Small intestine (tissue), 7 donors: ENCODE measurements around the gene CCDC57. TPM values are rescaled to one million over a fixed set of nuclear protein-coding genes. Genes with fewer than 3 reads are reported as not detected.

Experiments
- DNase-seq, 2 donors: peaks; one replicate each; pipeline versions ENCODE4 v3.0.0 to v3.0.0-alpha.2; 2013
- FAIRE-seq: peaks from 2 replicates; lab custom pipeline; 2012; peaks lifted over from hg19 to GRCh38; lab: Jason Lieb, UNC
- H3K27ac ChIP-seq, 3 donors: one replicate each; pipeline ENCODE4 v1.5.1; 2013; ENCODE audit warnings: low read length in 2 of 3, mild to moderate bottlenecking in 2 of 3, control low read depth in 1 of 3, inconsistent platforms in 1 of 3, low read depth in 1 of 3, moderate library complexity in 1 of 3
- H3K27me3 ChIP-seq, 3 donors: one replicate each; pipeline ENCODE4 v1.6.1; 2013; ENCODE audit warnings: low read length in 3 of 3, inconsistent platforms in 1 of 3; ENCODE audit not compliant: control insufficient read depth in 3 of 3, insufficient read depth in 3 of 3
- H3K36me3 ChIP-seq, 3 donors: one replicate each; pipeline ENCODE4 v1.6.1; 2013; ENCODE audit warnings: low read length in 3 of 3, inconsistent platforms in 1 of 3, low read depth in 1 of 3, mild to moderate bottlenecking in 1 of 3, moderate library complexity in 1 of 3; ENCODE audit not compliant: control insufficient read depth in 3 of 3, insufficient read depth in 2 of 3
- H3K4me1 ChIP-seq, 3 donors: one replicate each; pipeline ENCODE4 v1.6.1; 2013; ENCODE audit warnings: low read length in 2 of 3, inconsistent platforms in 1 of 3, low read depth in 1 of 3, mild to moderate bottlenecking in 1 of 3, moderate library complexity in 1 of 3; ENCODE audit not compliant: control insufficient read depth in 3 of 3, insufficient read depth in 2 of 3
- H3K4me3 ChIP-seq, 3 donors: one replicate each; pipeline ENCODE4 v1.5.1; 2013; ENCODE audit warnings: low read length in 3 of 3, control low read depth in 1 of 3, inconsistent platforms in 1 of 3, low read depth in 1 of 3, mild to moderate bottlenecking in 1 of 3, moderate library complexity in 1 of 3
- H3K9me3 ChIP-seq, 2 donors: one replicate each; pipeline ENCODE4 v1.6.1; 2013; ENCODE audit warnings: low read depth in 1 of 2, low read length in 1 of 2; ENCODE audit not compliant: control insufficient read depth in 2 of 2, insufficient read depth in 1 of 2
- WGBS, 3 donors: extraction: QIAGEN DNeasy Blood & Tissue Kit; methylation state at CpG; one replicate each; pipeline ENCODE4 v1.1.7; 2013; 5-methylcytosine and 5-hydroxymethylcytosine counted together
- polyA plus RNA-seq, 4 donors: library from polyadenylated mRNA; stranded (reverse) in 3 of 4; unstranded in 1 of 4; fragments of 200-250 nt in 3 of 4; fragments of 120-200 nt in 1 of 4; gene quantifications; one replicate each; pipeline versions ENCODE4 v1.2.1 to v1.2.3, GENCODE V29; 2013
- donor health status: healthy with polysubstance abuse.
- donor health status: control.
- donor health status: control.
- donor health status: Bipolar disorder and iron deficiency.
- donor health status: healthy.

Gene CCDC57
- polyA plus RNA-seq, 4 donors: 36.7 to 97.3 (median 44.6) TPM

GRCh38 chr17:82083533-82084359, 128.9 kb downstream of the CCDC57 start:
- FAIRE-seq (no peak), DNase-seq (no peak)
- Histone ChIP-seq H3K27ac (no peak overlapping the region), H3K4me1 (no peaks in the 10 kb centered on the region), H3K36me3 (peaks cover 40 to 97% (median 50%) of the 10 kb centered on the region in 3 donors), H3K4me3 (no peak overlapping the region), H3K9me3 (no peaks in the 10 kb centered on the region), H3K27me3 (no peaks in the 10 kb centered on the region)
- WGBS, 3 donors: 94 to 96% (median 94%) methylated on average over 46 to 55 of the region's 55 CpGs

- no peak overlapping the region for H3K27ac ChIP-seq
- no peaks in the 10 kb centered on the region for H3K9me3 ChIP-seq
- H3K4me1 ChIP-seq: no peaks in the 10 kb centered on the region
- peaks cover 43 to 97% (median 50%) of the 10 kb centered on the region in 3 donors for H3K36me3 ChIP-seq
- no peak for FAIRE-seq
- no peak overlapping the region for H3K4me3 ChIP-seq
- no peaks in the 10 kb centered on the region for H3K27me3 ChIP-seq
- DNase-seq: no peak
- WGBS, 3 donors: 93 to 95% (median 95%) methylated on average over 24 of the region's 24 CpGs
Measured at GRCh38 chr17:82083009-82083408, 129.6 kb downstream of the CCDC57 start.

- FAIRE-seq (no peak), DNase-seq (no peak)
- no peaks in the 10 kb centered on the region for H3K9me3 ChIP-seq
- H3K4me1 ChIP-seq: no peaks in the 10 kb centered on the region
- H3K4me3 ChIP-seq: no peak overlapping the region
- 91 to 93% (median 92%) methylated on average over 18 to 19 of the region's 19 CpGs for WGBS, 3 donors
- H3K27me3 ChIP-seq: no peaks in the 10 kb centered on the region
- H3K27ac ChIP-seq: no peak overlapping the region
- H3K36me3 ChIP-seq: peaks cover 44 to 97% (median 48%) of the 10 kb centered on the region in 3 donors
Measured at GRCh38 chr17:82082456-82082855, 130.2 kb downstream of the CCDC57 start.

GRCh38 chr17:82081966-82082365, 130.7 kb downstream of the CCDC57 start:
- DNase-seq (no peak), FAIRE-seq (no peak)
- H3K27me3 ChIP-seq: no peaks in the 10 kb centered on the region
- no peaks in the 10 kb centered on the region for H3K4me1 ChIP-seq
- WGBS, 3 donors: 91 to 93% (median 93%) methylated on average over 18 to 22 of the region's 22 CpGs
- H3K36me3 ChIP-seq: peaks cover 44 to 94% (median 44%) of the 10 kb centered on the region in 3 donors
- no peak overlapping the region for H3K27ac ChIP-seq
- no peak overlapping the region for H3K4me3 ChIP-seq
- H3K9me3 ChIP-seq: no peaks in the 10 kb centered on the region

GRCh38 chr17:82081546-82081945, 131.1 kb downstream of the CCDC57 start:
- FAIRE-seq: no peak
- DNase-seq: no peak
- Histone ChIP-seq H3K9me3 (no peaks in the 10 kb centered on the region), H3K4me3 (no peak overlapping the region), H3K36me3 (peaks cover 43 to 91% (median 44%) of the 10 kb centered on the region in 3 donors), H3K27me3 (no peaks in the 10 kb centered on the region), H3K4me1 (no peaks in the 10 kb centered on the region), H3K27ac (no peak overlapping the region)
- WGBS, 3 donors: 93 to 99% (median 96%) methylated on average over 17 to 20 of the region's 20 CpGs

- no peak for DNase-seq
- no peaks in the 10 kb centered on the region for H3K9me3 ChIP-seq
- H3K4me1 ChIP-seq: no peaks in the 10 kb centered on the region
- peaks cover 39 to 85% (median 41%) of the 10 kb centered on the region in 3 donors for H3K36me3 ChIP-seq
- H3K27me3 ChIP-seq: no peaks in the 10 kb centered on the region
- no peak overlapping the region for H3K4me3 ChIP-seq
- H3K27ac ChIP-seq: no peak overlapping the region
- no peak for FAIRE-seq
- WGBS, 3 donors: 95 to 96% (median 96%) methylated on average over 44 of the region's 44 CpGs
Measured at GRCh38 chr17:82080789-82081464, 131.7 kb downstream of the CCDC57 start.

- FAIRE-seq: no peak
- WGBS, 3 donors: 90 to 96% (median 91%) methylated on average over 33 to 36 of the region's 36 CpGs
- Histone ChIP-seq H3K4me3 (no peak overlapping the region), H3K9me3 (no peaks in the 10 kb centered on the region), H3K36me3 (peaks cover 33 to 78% (median 34%) of the 10 kb centered on the region in 3 donors), H3K4me1 (no peaks in the 10 kb centered on the region), H3K27ac (no peak overlapping the region), H3K27me3 (no peaks in the 10 kb centered on the region)
- DNase-seq: no peak
Measured at GRCh38 chr17:82080048-82080788, 132.4 kb downstream of the CCDC57 start.
